ENCODE data around the gene SLC5A10. TPM values are rescaled to one million over a fixed set of nuclear protein-coding genes. Genes with fewer than 3 reads are reported as not detected.

Gene SLC5A10
- total RNA-seq, 6 donors from 2014 or later = not detected

GRCh38 chr17:18968345-18968744 lies 16.4 kb downstream of the SLC5A10 start:
- no peak for TF ChIP-seq POLR2A (IDR thresholded peaks at IDR 0.05)
- TF ChIP-seq POLR2AphosphoS5 (IDR thresholded peaks at IDR 0.05) = no peak
- no peak for TF ChIP-seq EP300 (IDR thresholded peaks at IDR 0.05)
- no peak for TF ChIP-seq CTCF (IDR thresholded peaks at IDR 0.05)
- WGBS, 2 donors = 50 to 64% methylated on average over 2 to 3 of the region's 4 CpGs
- H3K4me1 ChIP-seq = peaks cover 0 to 22% (median 16%) of the 10 kb centered on the region in 4 donors
- H3K9me3 ChIP-seq = no peaks in the 10 kb centered on the region
- DNase-seq (no peak), ATAC-seq (ENCODE audit: low FRiP score in 2 of 2) (no peak)
- no peaks in the 10 kb centered on the region for H3K27me3 ChIP-seq
- no peak overlapping the region for H3K4me3 ChIP-seq
- peaks cover 0 to 2% (median 0%) of the 10 kb centered on the region in 4 donors for H3K36me3 ChIP-seq
- H3K27ac ChIP-seq = peak overlapping the region in 1 of 4 donors; percentile 51

- no peak for DNase-seq
- WGBS, 2 donors = 62 to 72% methylated on average over 12 to 22 of the region's 23 CpGs
- ATAC-seq (ENCODE audit: low FRiP score in 2 of 2) = peak in 1 of 2 donors; percentile 35
- peaks cover 0 to 2% (median 0%) of the 10 kb centered on the region in 4 donors for H3K36me3 ChIP-seq
- H3K27ac ChIP-seq = peak overlapping the region in 1 of 4 donors; percentile 51
- H3K27me3 ChIP-seq = no peaks in the 10 kb centered on the region
- TF ChIP-seq POLR2AphosphoS5 (IDR thresholded peaks at IDR 0.05) (no peak), POLR2A (IDR thresholded peaks at IDR 0.05) (no peak), CTCF (IDR thresholded peaks at IDR 0.05) (no peak), EP300 (IDR thresholded peaks at IDR 0.05) (no peak)
- H3K9me3 ChIP-seq = no peaks in the 10 kb centered on the region
- H3K4me1 ChIP-seq = peaks cover 0 to 22% (median 16%) of the 10 kb centered on the region in 4 donors
- no peak overlapping the region for H3K4me3 ChIP-seq
Measured at GRCh38 chr17:18968945-18969887, 17.3 kb downstream of the SLC5A10 start.

GRCh38 chr17:18970582-18971480 lies 18.9 kb downstream of the SLC5A10 start:
- H3K9me3 ChIP-seq = no peaks in the 10 kb centered on the region
- peaks cover 0 to 2% (median 0%) of the 10 kb centered on the region in 4 donors for H3K36me3 ChIP-seq
- 85 to 97% methylated on average over 14 to 21 of the region's 28 CpGs for WGBS, 2 donors
- TF ChIP-seq POLR2AphosphoS5 (IDR thresholded peaks at IDR 0.05) = no peak
- no peak for TF ChIP-seq POLR2A (IDR thresholded peaks at IDR 0.05)
- no peak for TF ChIP-seq CTCF (IDR thresholded peaks at IDR 0.05)
- no peak for TF ChIP-seq EP300 (IDR thresholded peaks at IDR 0.05)
- H3K4me3 ChIP-seq = no peak overlapping the region
- ATAC-seq (ENCODE audit: low FRiP score in 2 of 2) (no peak), DNase-seq (no peak)
- H3K27ac ChIP-seq = no peak overlapping the region
- H3K27me3 ChIP-seq = no peaks in the 10 kb centered on the region
- peaks cover 0 to 22% (median 16%) of the 10 kb centered on the region in 4 donors for H3K4me1 ChIP-seq

GRCh38 chr17:18971801-18972200 lies 19.8 kb downstream of the SLC5A10 start:
- Histone ChIP-seq H3K27me3 (no peaks in the 10 kb centered on the region), H3K27ac (no peak overlapping the region), H3K4me1 (peaks cover 0 to 22% (median 16%) of the 10 kb centered on the region in 4 donors), H3K9me3 (no peaks in the 10 kb centered on the region), H3K4me3 (no peak overlapping the region), H3K36me3 (peaks cover 0 to 2% (median 1%) of the 10 kb centered on the region in 4 donors)
- DNase-seq = no peak
- TF ChIP-seq EP300 (IDR thresholded peaks at IDR 0.05) (no peak), POLR2AphosphoS5 (IDR thresholded peaks at IDR 0.05) (no peak), POLR2A (IDR thresholded peaks at IDR 0.05) (no peak), CTCF (IDR thresholded peaks at IDR 0.05) (no peak)
- 98 to 99% methylated on average over 6 to 7 of the region's 7 CpGs for WGBS, 2 donors
- no peak for ATAC-seq (ENCODE audit: low FRiP score in 2 of 2)
